HUDEP-2 (cell line): ENCODE results near the gene PTPRF.

Experiments used
- DNase-seq, 76 experiments: peaks; one replicate each; lab custom pipeline; 2025; ENCODE audit not compliant: unreplicated experiment in 76 of 76; lab: John Stamatoyannopoulos, UW

The PTPRF gene

DNA sequence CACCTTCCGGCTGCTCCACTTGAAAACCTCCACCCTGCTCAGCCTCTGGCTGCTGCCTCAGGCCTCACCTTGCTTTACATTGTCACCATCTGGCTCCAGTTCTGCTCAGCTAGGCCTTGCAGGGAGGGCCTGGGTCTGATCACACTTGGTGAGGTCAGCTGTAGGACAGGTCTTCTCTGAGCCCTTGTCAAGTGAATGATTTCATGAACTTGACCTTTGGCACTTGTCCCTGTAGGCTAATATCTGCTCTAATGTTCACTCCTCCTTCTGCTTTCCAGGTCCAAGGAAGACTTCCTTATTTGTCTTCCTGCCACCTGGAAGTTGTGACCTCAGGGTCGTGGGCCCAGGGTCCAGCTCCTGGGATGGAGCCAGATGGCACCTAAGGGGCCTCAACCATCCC lies 41.4 kb downstream of the PTPRF start:
- no peak for DNase-seq

DNA sequence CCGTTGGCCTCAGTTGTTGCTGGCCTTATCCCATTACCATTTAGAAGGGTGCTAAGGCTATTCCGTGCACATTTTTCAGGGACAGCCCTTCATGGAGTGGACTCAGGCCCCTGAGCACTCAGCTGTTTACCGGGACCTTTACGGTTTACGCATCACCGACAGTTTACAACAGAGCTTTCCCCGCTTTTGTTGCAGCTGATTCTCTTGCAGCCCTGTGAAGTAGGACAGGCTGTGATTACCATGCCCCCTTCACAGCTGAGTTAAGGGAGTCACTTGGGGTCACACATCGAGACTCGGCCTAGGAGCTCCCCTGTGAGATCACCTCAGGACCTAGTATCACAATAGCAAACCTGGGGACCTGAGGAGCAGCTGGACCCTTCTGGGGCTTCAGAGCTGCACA lies 41.9 kb downstream of the PTPRF start:
- no peak for DNase-seq

DNA sequence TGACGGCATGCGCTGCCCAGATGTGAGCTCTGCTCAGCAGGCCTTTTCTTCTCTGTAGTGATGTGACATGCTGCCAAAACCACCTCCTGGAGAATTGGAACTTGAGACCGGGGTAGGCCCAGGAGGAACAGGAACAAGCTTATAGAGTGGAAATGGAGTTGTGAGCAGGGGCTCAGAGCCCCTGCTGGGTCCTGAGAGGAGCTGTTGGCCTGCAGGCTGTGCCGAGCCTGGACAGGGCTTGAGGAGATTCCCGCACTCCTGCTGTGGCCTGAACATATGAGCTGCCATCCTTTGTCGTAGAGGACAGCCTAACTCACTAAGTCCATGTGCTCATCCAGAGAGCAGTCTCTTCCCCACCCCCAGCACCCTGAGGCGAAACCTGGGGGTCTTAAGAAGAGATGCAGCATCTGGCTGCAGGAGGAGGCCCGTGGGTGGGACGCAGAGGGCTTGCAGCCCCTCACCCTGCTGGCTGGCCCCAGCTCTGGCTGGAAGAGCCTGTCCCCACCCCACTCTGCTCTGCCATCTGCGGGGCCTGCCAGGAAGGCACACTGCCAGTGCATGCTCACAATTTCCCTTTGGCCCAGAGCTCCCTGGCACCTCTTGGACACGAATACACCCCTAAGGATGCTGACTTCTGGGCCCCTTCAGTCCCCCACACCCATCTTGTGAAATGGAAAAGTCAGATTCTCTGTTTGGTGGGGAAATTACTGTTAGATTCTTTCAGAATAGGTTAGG lies 42.5 kb downstream of the PTPRF start:
- DNase-seq = no peak

DNA sequence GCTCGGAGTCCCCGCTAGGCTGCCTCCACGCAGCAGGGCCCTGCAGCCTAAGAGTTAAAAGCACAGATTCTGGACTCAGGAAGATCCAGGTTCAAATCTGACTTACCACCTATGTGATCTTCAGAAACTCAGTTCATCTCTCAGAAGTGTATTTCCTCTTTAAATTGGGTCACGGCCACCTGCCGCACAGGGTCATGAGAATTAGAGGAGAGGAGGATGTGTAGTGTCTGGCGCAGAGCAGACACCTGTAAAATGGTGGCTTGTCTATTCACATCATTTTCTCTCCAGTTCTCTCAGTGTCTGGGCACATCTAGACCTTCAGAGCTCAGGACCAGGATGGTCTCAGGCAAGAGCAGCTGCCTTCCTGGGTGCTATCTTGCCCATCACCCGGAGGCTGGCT lies 45.8 kb downstream of the PTPRF start:
- no peak for DNase-seq

DNA sequence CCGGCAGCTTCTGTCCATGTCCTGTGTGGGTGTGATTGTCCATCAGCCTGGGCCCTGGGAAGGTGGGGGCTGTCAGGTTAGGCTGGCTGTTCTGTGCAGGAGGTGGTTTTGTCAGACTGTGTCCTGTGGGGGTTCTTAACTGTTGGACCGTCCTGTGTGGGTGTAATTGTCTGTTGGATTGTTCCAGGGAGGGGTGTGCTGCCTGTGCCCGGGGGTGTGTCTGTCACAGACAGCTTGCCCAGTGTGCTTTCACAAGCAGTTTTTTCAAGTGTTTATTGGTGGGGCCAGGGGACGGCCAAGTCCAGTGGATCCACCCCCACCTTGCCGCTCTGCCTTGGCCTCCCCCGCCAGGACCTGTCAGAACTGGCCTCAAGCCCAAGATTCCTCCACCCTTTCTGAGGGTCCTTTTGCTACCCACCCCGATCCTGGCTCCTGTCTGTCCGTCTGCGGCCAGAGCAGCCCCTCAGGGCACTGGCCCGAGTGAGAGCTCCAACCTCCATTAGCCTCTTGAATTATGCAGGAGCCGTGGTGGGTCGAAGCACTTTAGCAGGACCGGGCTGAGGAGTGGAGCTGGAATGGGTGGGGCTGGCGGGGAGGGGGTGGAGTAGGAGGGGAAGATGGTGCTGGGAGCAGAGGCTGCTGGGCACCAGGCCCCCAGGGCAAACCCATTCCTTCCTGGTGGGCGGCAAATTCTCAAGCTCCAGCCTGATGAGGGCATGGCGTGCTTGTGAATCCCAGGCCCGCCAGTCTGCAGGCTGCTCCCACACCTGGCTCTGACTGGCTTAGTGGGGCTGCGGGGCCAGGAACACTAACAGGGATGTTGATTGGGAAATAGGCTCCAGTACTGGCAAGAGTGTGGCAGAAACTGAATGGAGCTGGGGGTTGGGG lies 47.2 kb downstream of the PTPRF start:
- DNase-seq = peak in 8 of 76 experiments; percentile 3 to 26 (median 13)

DNA sequence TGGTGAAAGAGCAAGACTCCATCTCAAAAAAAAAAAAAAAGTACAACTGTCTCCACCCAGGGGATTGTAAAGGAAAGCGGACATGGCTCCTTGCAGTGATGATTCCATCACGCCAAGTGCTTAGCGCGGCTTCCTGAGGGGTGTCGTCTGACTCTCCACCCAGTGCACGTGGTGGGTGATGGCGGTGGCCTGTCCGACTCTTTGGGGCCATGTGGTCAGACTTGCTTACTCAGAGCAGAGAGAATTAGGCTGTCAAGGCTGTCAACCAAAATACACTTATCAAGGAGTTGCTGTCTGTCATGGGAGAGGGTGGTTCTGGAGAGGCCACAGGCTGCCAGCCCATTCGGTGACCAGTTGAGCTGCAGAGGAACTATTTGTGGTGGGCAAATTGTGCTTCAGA lies 49.4 kb downstream of the PTPRF start:
- DNase-seq = no peak

DNA sequence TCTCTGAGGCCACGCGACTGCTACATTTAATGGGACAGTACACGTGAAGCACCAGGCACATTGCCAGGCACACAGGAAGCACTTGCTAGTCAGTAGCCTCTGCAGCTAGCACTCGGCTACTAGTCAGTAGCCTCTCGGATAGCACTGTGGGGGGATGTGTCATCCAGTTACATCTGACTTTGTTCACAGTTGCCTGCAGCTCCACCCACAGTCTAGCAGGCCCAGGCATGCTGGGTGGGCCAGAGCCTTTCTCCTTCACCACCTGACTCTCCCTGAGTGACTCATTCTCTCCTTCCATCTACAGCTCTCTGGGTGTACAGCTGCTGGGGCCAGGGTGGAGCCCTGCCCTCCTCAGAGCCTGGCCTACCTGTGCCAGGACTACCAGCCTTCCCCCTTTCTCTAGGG lies 51.5 kb downstream of the PTPRF start:
- peak in 61 of 76 experiments; percentile 15 to 86 (median 45) for DNase-seq

DNA sequence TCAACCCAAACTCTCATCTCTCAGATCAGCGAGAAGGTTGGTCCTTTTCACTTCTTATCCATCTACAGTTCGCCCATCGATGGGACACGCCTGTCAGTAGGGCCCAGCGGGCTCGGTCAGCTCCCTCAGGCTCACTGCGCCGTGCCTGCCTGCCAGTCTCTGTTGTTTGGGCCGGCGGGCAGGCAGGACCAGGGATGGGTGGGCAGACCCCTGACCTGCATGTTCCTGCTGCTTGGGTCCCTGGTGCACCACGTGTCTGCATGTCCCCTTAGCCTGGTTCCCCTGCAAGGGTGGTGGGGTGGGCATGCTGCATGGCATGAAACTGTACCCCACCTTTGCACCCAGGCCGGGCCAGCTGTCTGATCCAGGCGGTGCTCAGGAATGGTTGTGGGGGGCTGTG lies 52.4 kb downstream of the PTPRF start:
- no peak for DNase-seq

DNA sequence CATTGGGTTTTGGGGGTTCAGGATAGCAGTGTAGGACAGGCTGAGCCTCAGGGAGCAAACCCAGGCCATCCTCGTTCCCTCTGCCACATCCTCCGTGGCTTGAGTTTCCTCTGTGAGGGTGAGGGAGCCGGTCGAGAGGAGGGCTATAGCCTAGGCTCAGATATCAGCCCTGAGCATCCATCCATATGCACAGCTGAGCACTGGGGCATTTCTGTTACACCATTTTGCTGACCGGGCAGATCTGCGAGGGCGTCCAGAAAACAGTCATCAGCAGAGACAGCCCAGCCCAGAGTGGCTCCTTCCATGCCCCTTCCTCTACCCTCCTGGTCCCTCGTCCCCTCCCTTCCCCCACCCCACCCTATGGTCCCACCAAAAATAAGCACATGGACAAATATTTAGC lies 53.5 kb downstream of the PTPRF start:
- DNase-seq = no peak

DNA sequence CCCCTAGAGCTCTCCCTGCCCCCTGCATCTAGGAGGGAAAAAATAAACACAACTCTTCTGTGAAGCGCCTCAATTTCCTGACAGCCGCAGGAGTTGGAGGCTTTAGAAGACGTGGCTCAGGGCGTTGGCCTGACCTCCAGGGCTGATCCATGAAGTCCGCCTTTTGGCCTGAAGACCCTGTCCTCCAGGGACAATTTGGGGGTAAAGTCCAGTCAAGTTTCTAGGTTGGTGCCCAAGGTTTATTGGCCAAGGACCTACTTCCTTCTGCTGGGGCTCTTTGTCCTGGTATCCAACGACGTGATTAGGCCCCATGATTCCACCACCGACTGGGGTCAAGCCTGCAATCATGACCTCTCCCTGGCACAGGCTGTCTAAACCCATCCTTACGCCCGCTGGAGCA lies 54.9 kb downstream of the PTPRF start:
- no peak for DNase-seq

DNA sequence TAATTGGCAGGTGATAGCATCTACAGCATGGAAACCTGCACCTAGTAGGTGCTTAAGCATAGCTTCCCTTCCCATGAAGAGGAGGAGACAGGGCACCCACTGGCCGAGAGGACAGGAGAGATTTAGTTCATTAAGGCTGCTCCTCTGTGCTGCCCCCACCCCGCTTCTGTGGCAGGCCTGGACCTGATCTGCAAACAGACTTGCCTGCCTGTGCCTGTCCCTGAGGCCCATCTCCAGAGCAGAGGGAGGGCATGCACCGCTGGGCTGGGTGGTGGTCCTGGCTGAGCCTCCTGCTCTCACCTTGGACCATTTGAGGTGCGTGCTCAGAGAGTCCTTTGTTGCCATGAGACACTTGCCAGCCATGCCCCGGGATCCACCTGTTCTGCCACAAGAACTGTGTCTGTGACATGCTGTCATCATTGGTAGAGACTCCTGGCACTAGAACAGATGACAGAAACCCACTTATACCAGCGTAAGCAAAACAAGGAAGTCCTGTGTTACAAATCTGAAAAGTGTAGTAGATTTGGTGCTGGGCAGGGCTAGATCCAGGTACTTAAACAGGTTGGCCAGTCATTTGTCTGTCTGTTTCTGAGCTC lies 55.6 kb downstream of the PTPRF start:
- no peak for DNase-seq

DNA sequence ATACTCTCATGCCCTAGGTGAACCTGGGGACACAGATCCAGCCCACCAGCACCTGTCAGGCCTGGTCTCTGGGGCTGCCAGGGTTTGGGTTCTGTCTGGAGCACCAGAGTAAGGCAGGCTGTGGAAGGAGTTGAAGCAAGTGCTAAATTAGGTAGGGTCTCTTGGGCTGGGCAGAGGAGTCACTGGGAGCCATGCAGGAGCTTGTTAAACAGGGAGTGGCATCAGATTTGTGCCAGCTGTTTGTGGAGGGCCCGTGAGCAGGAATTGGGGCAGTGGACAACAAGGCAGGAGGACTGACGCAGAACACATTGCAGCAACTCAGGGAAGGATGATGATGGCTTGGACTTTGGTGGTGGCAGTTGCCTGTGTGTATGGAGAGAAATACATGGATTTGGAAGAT lies 56.3 kb downstream of the PTPRF start:
- DNase-seq = no peak

DNA sequence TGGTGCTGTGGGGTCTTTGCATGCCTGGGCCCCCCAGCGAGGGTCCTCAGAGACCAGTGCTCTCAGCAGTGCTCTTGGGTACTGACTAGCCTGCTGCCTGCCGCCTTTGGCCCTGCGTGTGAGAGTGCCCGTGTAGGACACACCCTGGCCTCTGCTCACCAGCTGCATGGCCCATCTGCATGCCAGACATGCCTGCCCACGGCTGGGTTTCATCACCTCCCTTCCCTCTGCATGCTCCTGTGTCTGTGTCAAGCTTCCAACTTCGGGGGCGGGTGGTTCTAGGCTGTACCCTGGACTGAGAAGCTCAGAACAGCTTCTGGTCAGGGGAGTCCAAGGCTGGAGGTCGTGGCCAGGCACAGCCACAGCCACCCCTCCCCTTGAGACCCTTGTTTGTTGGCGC lies 56.9 kb downstream of the PTPRF start:
- no peak for DNase-seq

DNA sequence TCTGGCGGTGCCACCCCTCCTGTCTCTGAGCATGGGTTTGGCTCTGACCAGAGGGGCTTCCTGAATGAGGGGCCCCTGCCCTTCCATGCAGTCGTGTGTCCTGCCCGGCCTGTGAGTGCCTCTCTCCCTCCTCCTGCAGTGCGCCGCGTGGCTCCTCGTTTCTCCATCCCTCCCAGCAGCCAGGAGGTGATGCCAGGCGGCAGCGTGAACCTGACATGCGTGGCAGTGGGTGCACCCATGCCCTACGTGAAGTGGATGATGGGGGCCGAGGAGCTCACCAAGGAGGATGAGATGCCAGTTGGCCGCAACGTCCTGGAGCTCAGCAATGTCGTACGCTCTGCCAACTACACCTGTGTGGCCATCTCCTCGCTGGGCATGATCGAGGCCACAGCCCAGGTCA lies 57.9 kb downstream of the PTPRF start:
- no peak for DNase-seq

DNA sequence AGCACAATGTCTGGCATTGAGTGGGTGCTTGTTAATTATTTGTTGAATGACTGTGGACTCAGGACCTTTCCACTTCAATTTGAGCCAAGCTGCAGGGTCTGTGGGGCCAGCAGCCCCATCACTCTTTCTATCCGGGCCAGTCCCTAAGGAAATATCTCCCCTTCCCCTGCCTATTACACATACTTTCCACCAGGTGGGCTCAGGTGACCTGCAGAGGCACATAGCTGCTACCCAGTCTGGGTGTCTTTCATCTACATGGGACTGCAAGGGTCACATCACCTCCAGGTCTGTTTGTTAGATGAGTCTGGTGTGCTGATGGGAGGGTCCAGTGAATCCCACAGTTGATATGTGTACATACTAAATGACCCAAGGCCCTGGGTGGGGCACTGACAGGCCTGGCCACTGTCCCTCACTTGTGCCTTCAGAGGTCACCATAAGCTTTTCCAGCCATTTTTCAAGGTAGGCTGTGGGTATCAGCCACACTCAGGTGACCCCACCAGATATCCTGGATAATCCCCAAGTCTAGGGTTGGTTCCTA lies 59.8 kb downstream of the PTPRF start:
- DNase-seq = no peak

DNA sequence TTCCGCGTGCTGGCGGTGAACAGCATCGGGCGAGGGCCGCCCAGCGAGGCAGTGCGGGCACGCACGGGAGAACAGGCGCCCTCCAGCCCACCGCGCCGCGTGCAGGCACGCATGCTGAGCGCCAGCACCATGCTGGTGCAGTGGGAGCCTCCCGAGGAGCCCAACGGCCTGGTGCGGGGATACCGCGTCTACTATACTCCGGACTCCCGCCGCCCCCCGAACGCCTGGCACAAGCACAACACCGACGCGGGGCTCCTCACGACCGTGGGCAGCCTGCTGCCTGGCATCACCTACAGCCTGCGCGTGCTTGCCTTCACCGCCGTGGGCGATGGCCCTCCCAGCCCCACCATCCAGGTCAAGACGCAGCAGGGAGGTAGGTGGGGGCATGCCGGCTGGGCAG lies 60.5 kb downstream of the PTPRF start:
- DNase-seq = no peak

DNA sequence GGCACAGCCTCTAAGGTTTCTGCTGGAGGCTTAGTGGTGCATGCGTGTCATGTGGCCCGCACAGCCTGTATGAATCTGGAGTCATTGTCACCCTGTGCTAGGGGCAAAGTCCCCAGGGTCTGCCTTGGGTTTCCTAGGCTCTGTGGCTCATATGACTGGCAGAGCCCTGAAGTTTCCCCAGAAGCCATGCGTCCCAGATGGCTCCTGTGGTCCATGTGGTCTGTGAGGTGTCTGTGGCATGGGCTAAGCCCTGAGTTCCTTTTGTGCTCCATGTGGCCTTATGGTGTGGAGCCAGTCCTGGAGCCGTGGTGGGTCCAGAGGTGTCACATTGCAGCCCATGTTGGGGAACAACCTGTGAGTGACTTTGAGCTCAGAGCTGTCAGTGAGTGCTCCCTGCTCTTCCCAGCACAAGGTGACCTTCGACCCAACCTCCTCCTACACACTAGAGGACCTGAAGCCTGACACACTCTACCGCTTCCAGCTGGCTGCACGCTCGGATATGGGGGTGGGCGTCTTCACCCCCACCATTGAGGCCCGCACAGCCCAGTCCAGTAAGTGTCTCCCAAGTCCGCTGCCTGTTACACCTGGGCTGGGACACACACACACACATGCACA lies 61.5 kb downstream of the PTPRF start:
- DNase-seq = no peak

DNA sequence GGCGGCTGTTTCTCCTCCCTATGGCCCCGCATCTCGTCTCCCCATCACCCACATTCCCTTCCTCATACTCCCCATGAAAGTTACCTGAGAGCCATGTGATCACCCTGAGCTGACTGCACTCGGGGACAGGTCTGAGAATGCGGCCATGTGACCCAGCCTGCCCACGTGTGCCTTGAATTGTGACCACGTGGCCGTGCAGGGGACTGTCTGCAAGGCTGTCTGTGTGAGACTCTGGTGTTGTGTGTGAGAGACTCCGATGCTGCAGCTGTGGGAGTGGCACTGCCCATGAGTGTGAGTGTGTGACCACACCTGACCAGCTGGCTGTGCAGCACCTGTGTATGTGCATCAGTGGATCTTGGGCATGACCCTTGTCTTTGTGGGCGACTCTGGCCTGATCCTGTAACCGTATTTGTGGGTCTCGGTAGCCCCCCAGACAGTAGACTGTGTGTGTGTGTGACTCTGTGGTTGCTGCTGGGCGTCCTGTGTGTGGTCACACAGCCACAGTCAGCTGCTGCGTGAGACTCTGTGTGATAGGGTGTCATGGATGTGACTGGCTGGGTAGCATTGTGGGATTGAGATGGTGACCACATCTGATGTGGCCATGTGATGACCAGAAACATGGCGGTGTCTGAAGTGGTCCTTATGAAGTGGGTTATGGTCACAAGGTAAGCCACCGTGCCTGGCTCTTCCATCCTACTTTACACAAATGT lies 62.4 kb downstream of the PTPRF start:
- no peak for DNase-seq

DNA sequence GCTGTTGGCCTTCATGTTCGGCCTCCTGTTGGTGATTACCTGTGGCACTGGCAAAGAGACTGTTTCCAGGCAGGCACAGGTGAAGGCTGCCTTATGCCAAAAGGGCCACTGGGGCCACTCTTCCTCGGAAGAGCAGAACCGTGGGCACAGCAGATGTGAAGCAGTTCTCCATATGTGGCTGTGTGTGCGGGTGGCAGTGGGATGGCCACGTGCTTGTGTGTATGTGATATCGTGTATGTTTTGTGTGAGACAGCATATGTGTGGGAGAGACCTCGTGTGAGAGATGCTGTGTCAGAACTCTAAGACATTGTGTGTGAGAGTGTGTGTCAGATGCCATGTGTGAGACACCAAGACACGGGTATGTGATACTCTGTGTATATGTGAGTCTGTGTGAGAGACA lies 65.9 kb downstream of the PTPRF start:
- DNase-seq = no peak

DNA sequence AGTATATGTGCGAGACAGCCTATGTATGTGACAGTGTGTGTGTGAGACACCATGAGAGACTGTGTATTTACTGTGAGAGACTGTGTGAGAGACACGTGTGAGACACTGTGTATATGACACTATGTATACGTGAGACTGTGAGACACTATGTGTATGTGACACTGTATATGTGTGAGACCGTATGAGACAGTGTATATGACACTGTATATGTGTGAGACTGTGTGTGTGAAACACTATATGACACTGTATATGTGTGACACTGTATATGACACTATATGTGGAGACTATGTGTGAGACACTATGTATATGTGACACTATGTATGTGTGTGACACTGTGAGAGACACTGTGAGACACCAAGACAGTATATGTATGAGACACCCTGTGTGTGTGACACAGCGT lies 66.3 kb downstream of the PTPRF start:
- DNase-seq = peak in 1 of 76 experiments; percentile 2
